HL-60 (cell line): ENCODE results near the gene MGP.

Source experiments
- DNase-seq, 2 experiments: peaks; one replicate each; pipeline ENCODE4 v3.0.0-alpha.2; 2010 to 2020; ENCODE audit warnings: low read depth in 1 of 2, low spot score in 1 of 2
- H3K27ac ChIP-seq: fragments of 250-450 bp; sonication (Bioruptor Pico); replicated peaks from 2 replicates; pipeline ENCODE4 v1.5.1; 2020; ENCODE audit warnings: mild to moderate bottlenecking, moderate library complexity
- H3K27me3 ChIP-seq: fragments of 250-450 bp; sonication (Bioruptor Pico); 2 replicates; pipeline ENCODE4 v1.5.1; 2021; ENCODE audit warnings: mild to moderate bottlenecking, moderate library complexity; ENCODE audit not compliant: insufficient read depth, poor library complexity, severe bottlenecking
- H3K4me3 ChIP-seq: replicated peaks from 2 replicates; pipeline ENCODE4 v1.5.1; 2011; ENCODE audit warnings: mild to moderate bottlenecking, control low read depth, low read length; ENCODE audit not compliant: insufficient read depth
- CTCF ChIP-seq: IDR thresholded peaks from one replicate; pipeline ENCODE4 v1.5.1; 2011; ENCODE audit warnings: low read length, control low read depth, inconsistent platforms; ENCODE audit not compliant: insufficient read depth
- GABPA ChIP-seq: IDR thresholded peaks from 2 replicates; pipeline ENCODE4 v1.6.1; 2012; ENCODE audit warnings: low read depth
- POLR2AphosphoS5 ChIP-seq: IDR thresholded peaks from 2 replicates; pipeline ENCODE4 v1.6.1; 2012; ENCODE audit warnings: low read depth
- SPI1 ChIP-seq: IDR thresholded peaks from 2 replicates; pipeline ENCODE4 v1.6.1; 2012; ENCODE audit warnings: low read depth, mild to moderate bottlenecking, borderline replicate concordance
- TF ChIP-seq, protein P1 (sequence below): IDR thresholded peaks from 2 replicates; pipeline ENCODE4 v1.6.1; 2012; ENCODE audit warnings: low read depth; ENCODE audit not compliant: insufficient replicate concordance

MGP gene

GRCh38 chr12:14931359-14931758 lies 45.7 kb upstream of the MGP start:
- H3K27ac ChIP-seq: no peak overlapping the region
- TF ChIP-seq, protein P1, sequence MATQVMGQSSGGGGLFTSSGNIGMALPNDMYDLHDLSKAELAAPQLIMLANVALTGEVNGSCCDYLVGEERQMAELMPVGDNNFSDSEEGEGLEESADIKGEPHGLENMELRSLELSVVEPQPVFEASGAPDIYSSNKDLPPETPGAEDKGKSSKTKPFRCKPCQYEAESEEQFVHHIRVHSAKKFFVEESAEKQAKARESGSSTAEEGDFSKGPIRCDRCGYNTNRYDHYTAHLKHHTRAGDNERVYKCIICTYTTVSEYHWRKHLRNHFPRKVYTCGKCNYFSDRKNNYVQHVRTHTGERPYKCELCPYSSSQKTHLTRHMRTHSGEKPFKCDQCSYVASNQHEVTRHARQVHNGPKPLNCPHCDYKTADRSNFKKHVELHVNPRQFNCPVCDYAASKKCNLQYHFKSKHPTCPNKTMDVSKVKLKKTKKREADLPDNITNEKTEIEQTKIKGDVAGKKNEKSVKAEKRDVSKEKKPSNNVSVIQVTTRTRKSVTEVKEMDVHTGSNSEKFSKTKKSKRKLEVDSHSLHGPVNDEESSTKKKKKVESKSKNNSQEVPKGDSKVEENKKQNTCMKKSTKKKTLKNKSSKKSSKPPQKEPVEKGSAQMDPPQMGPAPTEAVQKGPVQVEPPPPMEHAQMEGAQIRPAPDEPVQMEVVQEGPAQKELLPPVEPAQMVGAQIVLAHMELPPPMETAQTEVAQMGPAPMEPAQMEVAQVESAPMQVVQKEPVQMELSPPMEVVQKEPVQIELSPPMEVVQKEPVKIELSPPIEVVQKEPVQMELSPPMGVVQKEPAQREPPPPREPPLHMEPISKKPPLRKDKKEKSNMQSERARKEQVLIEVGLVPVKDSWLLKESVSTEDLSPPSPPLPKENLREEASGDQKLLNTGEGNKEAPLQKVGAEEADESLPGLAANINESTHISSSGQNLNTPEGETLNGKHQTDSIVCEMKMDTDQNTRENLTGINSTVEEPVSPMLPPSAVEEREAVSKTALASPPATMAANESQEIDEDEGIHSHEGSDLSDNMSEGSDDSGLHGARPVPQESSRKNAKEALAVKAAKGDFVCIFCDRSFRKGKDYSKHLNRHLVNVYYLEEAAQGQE: no peak
- no peak for TF ChIP-seq POLR2AphosphoS5
- no peak for TF ChIP-seq CTCF
- no peak for TF ChIP-seq SPI1
- TF ChIP-seq GABPA: no peak
- no peak overlapping the region for H3K4me3 ChIP-seq
- H3K27me3 ChIP-seq: no peaks in the 10 kb centered on the region
- DNase-seq: no peak

DNA sequence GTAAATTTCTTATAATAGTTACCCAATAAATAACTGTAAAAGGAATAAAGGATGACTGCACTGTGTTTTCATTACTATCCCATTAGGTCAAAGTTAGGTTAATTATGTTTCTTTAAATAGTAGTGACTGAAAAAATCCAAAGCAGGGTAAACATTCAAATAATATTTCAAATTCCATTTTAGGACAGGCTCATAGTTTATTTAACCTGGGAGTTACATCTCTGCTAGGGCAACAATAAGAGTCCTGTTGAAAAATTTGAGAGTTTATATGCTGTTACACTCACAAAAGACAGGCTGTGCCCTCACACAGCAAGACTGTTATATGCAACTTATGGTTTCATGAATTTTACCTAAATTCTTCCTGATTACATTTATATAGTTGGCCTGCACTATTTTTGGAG lies 44.6 kb upstream of the MGP start:
- H3K4me3 ChIP-seq: no peak overlapping the region
- H3K27ac ChIP-seq: no peak overlapping the region
- TF ChIP-seq SPI1 (no peak), GABPA (no peak), CTCF (no peak), POLR2AphosphoS5 (no peak)
- TF ChIP-seq, protein P1: no peak
- no peaks in the 10 kb centered on the region for H3K27me3 ChIP-seq
- DNase-seq: no peak

GRCh38 chr12:14928931-14929330 lies 43.3 kb upstream of the MGP start:
- H3K4me3 ChIP-seq: no peak overlapping the region
- TF ChIP-seq, protein P1: no peak
- no peak for TF ChIP-seq CTCF
- TF ChIP-seq GABPA: no peak
- TF ChIP-seq SPI1: no peak
- no peak for TF ChIP-seq POLR2AphosphoS5
- no peak overlapping the region for H3K27ac ChIP-seq
- no peak for DNase-seq
- no peaks in the 10 kb centered on the region for H3K27me3 ChIP-seq
